Neuronal stem cell (in vitro differentiated cells): ENCODE data around the gene COMMD2.

Source experiments
- DNase-seq: peaks from one replicate; pipeline ENCODE4 v3.0.0-alpha.2; 2013; ENCODE audit warnings: low spot score
- H2AFZ ChIP-seq: one replicate; pipeline ENCODE4 v1.6.1; 2013; ENCODE audit warnings: mild to moderate bottlenecking, low read length, inconsistent platforms
- H2AK5ac ChIP-seq: 2 replicates; pipeline ENCODE4 v1.6.1; 2013; ENCODE audit warnings: low read depth, mild to moderate bottlenecking, inconsistent platforms, low read length, moderate library complexity, mixed read lengths
- H2BK120ac ChIP-seq: 2 replicates; pipeline ENCODE4 v1.6.1; 2013; ENCODE audit warnings: low read depth, mild to moderate bottlenecking, inconsistent platforms, low read length, moderate library complexity, mixed read lengths
- H2BK12ac ChIP-seq: one replicate; pipeline ENCODE4 v1.6.1; 2013; ENCODE audit warnings: low read length, inconsistent platforms
- H2BK15ac ChIP-seq: 2 replicates; pipeline ENCODE4 v1.6.1; 2013; ENCODE audit warnings: mild to moderate bottlenecking, low read length, inconsistent platforms, mixed read lengths
- H2BK5ac ChIP-seq: one replicate; pipeline ENCODE4 v1.6.1; 2013; ENCODE audit warnings: inconsistent platforms, mild to moderate bottlenecking, low read length, moderate library complexity
- H3K14ac ChIP-seq: one replicate; pipeline ENCODE4 v1.6.1; 2013; ENCODE audit warnings: low read length, inconsistent platforms
- H3K18ac ChIP-seq: 2 replicates; pipeline ENCODE4 v1.6.1; 2013; ENCODE audit warnings: low read length, inconsistent platforms
- H3K23ac ChIP-seq: 2 replicates; pipeline ENCODE4 v1.6.1; 2013; ENCODE audit warnings: low read depth, mild to moderate bottlenecking, mixed read lengths, low read length, inconsistent platforms; ENCODE audit not compliant: poor library complexity
- H3K27ac ChIP-seq: replicated peaks from 3 replicates; pipeline ENCODE4 v1.5.1; 2013; ENCODE audit warnings: low read length, inconsistent platforms
- H3K27me3 ChIP-seq, 3 experiments: 2 replicates each; pipeline ENCODE4 v1.6.1; 2013; ENCODE audit warnings: low read length in 3 of 3, mild to moderate bottlenecking in 2 of 3, inconsistent platforms in 1 of 3, low read depth in 1 of 3, mixed read lengths in 1 of 3, moderate library complexity in 1 of 3; ENCODE audit not compliant: control insufficient read depth in 3 of 3, insufficient read depth in 3 of 3
- H3K36me3 ChIP-seq, 2 donors: replicated peaks in 1 of 2; 2 replicates each; pipeline ENCODE4 v1.6.1; 2013; ENCODE audit warnings: low read length in 2 of 2; ENCODE audit not compliant: control insufficient read depth in 2 of 2, insufficient read depth in 2 of 2
- H3K4ac ChIP-seq: 2 replicates; pipeline ENCODE4 v1.6.1; 2013; ENCODE audit warnings: inconsistent platforms, mild to moderate bottlenecking, low read length, moderate library complexity
- H3K4me1 ChIP-seq, 2 donors: 1 replicate in 1 of 2; 2 replicates in 1 of 2; pipeline ENCODE4 v1.6.1; 2013; ENCODE audit warnings: low read length in 2 of 2, low read depth in 1 of 2; ENCODE audit not compliant: control insufficient read depth in 2 of 2, insufficient read depth in 1 of 2
- H3K4me2 ChIP-seq: one replicate; pipeline ENCODE4 v1.6.1; 2013; ENCODE audit warnings: mild to moderate bottlenecking, low read length, inconsistent platforms; ENCODE audit not compliant: insufficient read depth, poor library complexity, severe bottlenecking
- H3K4me3 ChIP-seq, 2 donors: 2 replicates each; pipeline ENCODE4 v1.5.1; 2013; ENCODE audit warnings: low read length in 2 of 2, mild to moderate bottlenecking in 2 of 2, inconsistent platforms in 1 of 2, moderate library complexity in 1 of 2
- H3K79me1 ChIP-seq: one replicate; pipeline ENCODE4 v1.6.1; 2013; ENCODE audit warnings: low read depth, mild to moderate bottlenecking, inconsistent platforms, low read length, moderate library complexity
- H3K9ac ChIP-seq: one replicate; pipeline ENCODE4 v1.6.1; 2013; ENCODE audit warnings: mild to moderate bottlenecking, low read depth, low read length, inconsistent platforms; ENCODE audit not compliant: poor library complexity
- H3K9me3 ChIP-seq, 2 donors: replicated peaks in 1 of 2; 2 replicates each; pipeline versions ENCODE3 to v1.6.1; 2013; ENCODE audit warnings: low read length in 2 of 2, mild to moderate bottlenecking in 2 of 2, inconsistent platforms in 1 of 2, low read depth in 1 of 2, mixed read lengths in 1 of 2, moderate library complexity in 1 of 2; ENCODE audit not compliant: control insufficient read depth in 2 of 2, insufficient read depth in 1 of 2
- H4K8ac ChIP-seq: one replicate; pipeline ENCODE4 v1.6.1; 2013; ENCODE audit warnings: low read depth, mild to moderate bottlenecking, inconsistent platforms, low read length, moderate library complexity
- H4K91ac ChIP-seq: one replicate; pipeline ENCODE4 v1.6.1; 2013; ENCODE audit warnings: low read length, low read depth, mild to moderate bottlenecking, inconsistent platforms; ENCODE audit not compliant: poor library complexity
- WGBS, 2 donors: extraction: QIAGEN DNeasy Blood & Tissue Kit; methylation state at CpG; one replicate each; pipeline ENCODE4 v1.1.7; 2013; ENCODE audit warnings: missing lambda C conversion rate in 2 of 2, mixed read lengths in 1 of 2; ENCODE audit not compliant: insufficient read length in 2 of 2, insufficient replicate concordance in 1 of 2; ENCODE audit errors: extremely low coverage in 2 of 2; 5-methylcytosine and 5-hydroxymethylcytosine counted together

COMMD2 gene

DNA sequence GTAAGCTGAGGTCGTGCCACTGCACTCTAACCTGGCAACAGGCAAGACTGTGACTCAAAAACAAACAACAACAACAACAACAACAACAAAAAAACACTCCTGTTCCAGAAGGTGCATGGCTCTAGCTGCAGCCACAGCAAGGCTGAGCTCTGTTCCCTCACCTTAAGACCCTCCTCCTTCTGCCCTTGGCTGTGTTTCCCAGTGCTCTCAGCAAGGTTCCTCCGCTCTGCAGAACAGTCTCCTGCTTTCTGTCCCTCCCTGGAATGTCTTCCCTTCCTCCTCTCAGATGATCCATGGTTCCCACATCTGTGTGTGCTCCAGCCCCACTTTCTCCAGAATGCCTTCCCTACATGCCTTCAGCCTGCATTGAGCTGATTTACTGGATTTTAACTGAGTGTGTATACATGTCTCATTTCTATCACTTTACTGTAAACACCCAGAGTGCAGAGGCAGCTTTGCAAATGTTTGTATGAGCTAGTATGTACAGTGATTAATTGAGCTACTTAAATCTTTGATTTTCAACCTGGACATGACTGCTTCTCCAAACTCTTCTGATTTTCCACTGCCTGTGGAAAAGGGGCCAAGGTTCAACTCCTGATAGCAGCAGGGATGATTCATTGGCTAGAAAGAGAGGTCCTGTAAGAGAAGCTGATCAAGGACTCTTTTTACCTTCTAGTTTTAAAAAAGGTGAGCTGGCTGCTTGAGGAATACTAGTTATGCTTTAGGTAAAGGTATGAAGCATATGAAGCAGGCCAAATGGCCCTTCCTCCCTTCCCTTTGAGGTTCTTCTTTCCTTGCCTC lies 25.3 kb upstream of the COMMD2 start:
- H3K79me1 ChIP-seq = no peaks in the 10 kb centered on the region
- H3K27me3 ChIP-seq = peaks cover 0 to 22% (median 0%) of the 10 kb centered on the region in 3 experiments
- H2AFZ ChIP-seq = no peak overlapping the region
- H3K36me3 ChIP-seq = no peaks in the 10 kb centered on the region
- no peak overlapping the region for H2BK5ac ChIP-seq
- no peak overlapping the region for H2BK15ac ChIP-seq
- no peak overlapping the region for H4K8ac ChIP-seq
- H2AK5ac ChIP-seq = no peak overlapping the region
- H3K9me3 ChIP-seq = no peaks in the 10 kb centered on the region
- no peaks in the 10 kb centered on the region for H3K4me1 ChIP-seq
- no peak overlapping the region for H4K91ac ChIP-seq
- no peak for DNase-seq
- H3K9ac ChIP-seq = peak overlapping the region; percentile 73
- no peak overlapping the region for H3K4ac ChIP-seq
- H3K4me2 ChIP-seq = no peak overlapping the region
- H3K27ac ChIP-seq = no peak overlapping the region
- no peak overlapping the region for H2BK120ac ChIP-seq
- H3K23ac ChIP-seq = peak overlapping the region; percentile 49
- WGBS, 2 donors = no CpG with 5 or more reads among the region's 2 CpGs
- no peak overlapping the region for H3K4me3 ChIP-seq
- no peak overlapping the region for H3K18ac ChIP-seq
- H2BK12ac ChIP-seq = no peak overlapping the region
- no peak overlapping the region for H3K14ac ChIP-seq

DNA sequence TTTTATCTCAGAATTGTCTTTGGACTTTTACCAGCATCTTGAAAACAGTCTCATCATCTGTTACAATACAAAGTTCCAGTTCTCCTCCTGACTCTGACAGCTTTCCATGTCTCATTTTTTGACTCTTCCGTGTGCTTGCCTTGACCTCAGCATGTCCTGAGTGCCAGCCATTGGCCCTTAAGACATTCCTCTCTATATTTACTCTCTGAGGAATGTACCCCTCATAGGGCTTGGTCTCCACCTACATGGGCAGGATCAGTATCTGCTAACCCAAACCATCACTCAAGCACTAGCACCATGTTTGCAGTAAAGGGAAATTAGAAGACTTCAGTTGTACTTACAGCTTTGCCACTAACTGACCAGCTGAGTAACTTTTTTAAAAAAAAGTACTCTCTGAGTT lies 23.9 kb upstream of the COMMD2 start:
- H3K9ac ChIP-seq = no peak overlapping the region
- H3K4ac ChIP-seq = no peak overlapping the region
- H3K4me1 ChIP-seq = no peaks in the 10 kb centered on the region
- H3K23ac ChIP-seq = no peak overlapping the region
- no peaks in the 10 kb centered on the region for H3K9me3 ChIP-seq
- H3K36me3 ChIP-seq = no peaks in the 10 kb centered on the region
- no peak overlapping the region for H4K91ac ChIP-seq
- no peak overlapping the region for H2BK15ac ChIP-seq
- no peaks in the 10 kb centered on the region for H3K79me1 ChIP-seq
- no peak overlapping the region for H3K14ac ChIP-seq
- WGBS, 2 donors = no CpG with 5 or more reads among the region's 1 CpG
- H2AFZ ChIP-seq = no peak overlapping the region
- no peak overlapping the region for H4K8ac ChIP-seq
- no peak overlapping the region for H3K4me3 ChIP-seq
- H2BK5ac ChIP-seq = no peak overlapping the region
- no peak overlapping the region for H3K4me2 ChIP-seq
- no peak overlapping the region for H2AK5ac ChIP-seq
- no peak overlapping the region for H3K27ac ChIP-seq
- no peak overlapping the region for H2BK12ac ChIP-seq
- DNase-seq = no peak
- H2BK120ac ChIP-seq = no peak overlapping the region
- no peak overlapping the region for H3K18ac ChIP-seq
- peaks cover 0 to 26% (median 0%) of the 10 kb centered on the region in 3 experiments for H3K27me3 ChIP-seq

DNA sequence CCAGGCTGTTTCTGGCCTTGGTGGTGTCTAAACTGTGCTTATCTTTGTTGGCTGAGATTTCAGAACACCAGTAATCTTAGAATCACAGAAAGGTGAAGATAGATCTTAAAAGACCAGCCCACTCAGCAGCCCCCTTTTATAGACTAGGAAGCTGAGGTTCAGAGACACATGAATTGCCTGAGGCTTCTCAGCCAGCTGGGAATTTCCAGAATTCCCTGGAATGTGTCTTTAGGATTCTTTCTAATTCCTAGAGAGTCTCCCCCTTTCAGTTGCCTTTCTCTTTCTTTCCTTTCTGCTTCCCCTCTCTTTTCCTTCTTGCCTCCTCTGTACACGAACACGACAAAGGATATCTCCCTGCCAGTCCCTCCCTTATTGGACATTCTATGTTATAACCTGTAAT lies 20.6 kb upstream of the COMMD2 start:
- no peak overlapping the region for H3K4me3 ChIP-seq
- H2BK120ac ChIP-seq = no peak overlapping the region
- H3K36me3 ChIP-seq = no peaks in the 10 kb centered on the region
- no peaks in the 10 kb centered on the region for H3K79me1 ChIP-seq
- H3K18ac ChIP-seq = no peak overlapping the region
- no peak overlapping the region for H2AFZ ChIP-seq
- H2BK12ac ChIP-seq = no peak overlapping the region
- no peak overlapping the region for H3K14ac ChIP-seq
- H4K91ac ChIP-seq = no peak overlapping the region
- no peak overlapping the region for H2AK5ac ChIP-seq
- no peak overlapping the region for H4K8ac ChIP-seq
- H2BK5ac ChIP-seq = no peak overlapping the region
- H3K27ac ChIP-seq = no peak overlapping the region
- no peak overlapping the region for H3K23ac ChIP-seq
- no peak for DNase-seq
- H3K4ac ChIP-seq = no peak overlapping the region
- H3K4me2 ChIP-seq = no peak overlapping the region
- H3K9me3 ChIP-seq = no peaks in the 10 kb centered on the region
- no peak overlapping the region for H3K9ac ChIP-seq
- H3K27me3 ChIP-seq = peaks cover 0 to 26% (median 0%) of the 10 kb centered on the region in 3 experiments
- no CpG with 5 or more reads among the region's 2 CpGs for WGBS, 2 donors
- H3K4me1 ChIP-seq = peaks cover 0 to 1% of the 10 kb centered on the region in 2 donors
- no peak overlapping the region for H2BK15ac ChIP-seq

DNA sequence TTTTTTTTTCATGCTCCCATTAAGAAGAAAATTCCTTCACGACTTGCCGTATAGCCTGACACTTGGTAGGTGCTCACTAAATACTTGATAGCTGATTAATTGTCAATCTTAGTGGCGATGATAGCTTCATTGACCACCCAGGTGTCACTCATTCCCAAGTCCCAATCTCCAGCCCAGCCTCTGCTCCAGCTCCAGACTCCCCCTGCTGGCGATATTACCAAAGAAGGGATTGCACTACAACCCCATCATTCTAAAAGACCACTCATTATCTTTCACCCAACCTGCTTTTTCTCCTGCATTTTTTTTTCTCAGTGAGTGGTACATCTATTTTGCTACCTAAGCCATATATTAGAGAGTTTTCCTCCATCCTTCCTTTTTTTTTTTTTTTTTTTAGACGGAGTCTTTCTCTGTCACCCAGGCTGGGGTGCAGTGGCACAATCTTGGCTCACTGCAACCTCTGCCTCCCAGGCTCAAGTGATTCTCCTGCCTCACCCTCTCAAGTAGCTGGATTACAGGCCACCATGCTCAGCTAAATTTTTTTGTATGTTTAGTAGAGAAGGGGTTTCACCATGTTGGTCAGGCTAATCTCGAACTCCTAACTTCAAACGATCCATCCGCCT lies 19.5 kb upstream of the COMMD2 start:
- H3K14ac ChIP-seq = no peak overlapping the region
- peak; percentile 49 for DNase-seq
- H3K9me3 ChIP-seq = no peaks in the 10 kb centered on the region

More for the DNA sequence above, 19.5 kb upstream of the COMMD2 start:
- no peak overlapping the region for H2BK120ac ChIP-seq
- H3K4me3 ChIP-seq = no peak overlapping the region
- H3K4ac ChIP-seq = no peak overlapping the region
- H3K23ac ChIP-seq = no peak overlapping the region
- no peak overlapping the region for H3K27ac ChIP-seq
- H2AFZ ChIP-seq = no peak overlapping the region
- H2BK5ac ChIP-seq = no peak overlapping the region
- H2BK15ac ChIP-seq = no peak overlapping the region
- no peak overlapping the region for H3K9ac ChIP-seq
- H3K27me3 ChIP-seq = peaks cover 0 to 26% (median 0%) of the 10 kb centered on the region in 3 experiments
- H3K79me1 ChIP-seq = no peaks in the 10 kb centered on the region
- H2AK5ac ChIP-seq = no peak overlapping the region
- no peak overlapping the region for H4K8ac ChIP-seq
- H4K91ac ChIP-seq = no peak overlapping the region
- no peaks in the 10 kb centered on the region for H3K36me3 ChIP-seq
- H3K18ac ChIP-seq = no peak overlapping the region
- H3K4me2 ChIP-seq = no peak overlapping the region
- peaks cover 0 to 6% of the 10 kb centered on the region in 2 donors for H3K4me1 ChIP-seq
- no CpG with 5 or more reads among the region's 8 CpGs for WGBS, 2 donors
- H2BK12ac ChIP-seq = no peak overlapping the region
